Stimulated activated CD4-positive, alpha-beta T cell treated with anti-CD3 and anti-CD28 coated beads, Interleukin-12 subunit alpha, Interleukin-12 subunit beta, amount 100 ng/mL, for 4 hours (primary cell): ENCODE results near the gene RAVER1.
"Not testable (repeated sequence)": the region's sequence is repeated elsewhere in the genome, so short reads cannot be mapped to it uniquely, and the experiment has no call there.

Experiments used
- DNase-seq: peaks from one replicate; pipeline ENCODE4 v3.0.0-alpha.2; 2020

Gene RAVER1

GRCh38 chr19:10289167-10289835 is 44.0 kb downstream of the RAVER1 start:
- DNase-seq, result peak; percentile 70

DNA sequence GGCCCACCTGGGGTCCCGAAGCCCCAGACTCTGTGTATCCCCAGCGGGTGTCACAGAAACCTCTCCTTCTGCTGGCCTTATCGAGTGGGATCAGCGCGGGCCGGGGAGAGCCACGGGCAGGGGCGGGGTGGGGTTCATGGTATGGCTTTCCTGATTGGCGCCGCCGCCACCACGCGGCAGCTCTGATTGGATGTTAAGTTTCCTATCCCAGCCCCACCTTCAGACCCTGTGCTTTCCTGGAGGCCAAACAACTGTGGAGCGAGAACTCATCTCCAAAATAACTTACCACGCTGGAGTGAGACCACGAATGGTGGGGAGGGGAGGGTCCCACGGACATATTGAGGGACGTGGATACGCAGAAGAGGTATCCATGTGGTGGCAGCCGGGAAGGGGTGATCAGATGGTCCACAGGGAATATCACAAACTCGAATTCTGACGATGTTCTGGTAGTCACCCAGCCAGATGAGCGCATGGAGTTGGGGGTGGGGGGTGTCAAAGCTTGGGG is 44.6 kb downstream of the RAVER1 start:
- peak; percentile 39 for DNase-seq

DNA sequence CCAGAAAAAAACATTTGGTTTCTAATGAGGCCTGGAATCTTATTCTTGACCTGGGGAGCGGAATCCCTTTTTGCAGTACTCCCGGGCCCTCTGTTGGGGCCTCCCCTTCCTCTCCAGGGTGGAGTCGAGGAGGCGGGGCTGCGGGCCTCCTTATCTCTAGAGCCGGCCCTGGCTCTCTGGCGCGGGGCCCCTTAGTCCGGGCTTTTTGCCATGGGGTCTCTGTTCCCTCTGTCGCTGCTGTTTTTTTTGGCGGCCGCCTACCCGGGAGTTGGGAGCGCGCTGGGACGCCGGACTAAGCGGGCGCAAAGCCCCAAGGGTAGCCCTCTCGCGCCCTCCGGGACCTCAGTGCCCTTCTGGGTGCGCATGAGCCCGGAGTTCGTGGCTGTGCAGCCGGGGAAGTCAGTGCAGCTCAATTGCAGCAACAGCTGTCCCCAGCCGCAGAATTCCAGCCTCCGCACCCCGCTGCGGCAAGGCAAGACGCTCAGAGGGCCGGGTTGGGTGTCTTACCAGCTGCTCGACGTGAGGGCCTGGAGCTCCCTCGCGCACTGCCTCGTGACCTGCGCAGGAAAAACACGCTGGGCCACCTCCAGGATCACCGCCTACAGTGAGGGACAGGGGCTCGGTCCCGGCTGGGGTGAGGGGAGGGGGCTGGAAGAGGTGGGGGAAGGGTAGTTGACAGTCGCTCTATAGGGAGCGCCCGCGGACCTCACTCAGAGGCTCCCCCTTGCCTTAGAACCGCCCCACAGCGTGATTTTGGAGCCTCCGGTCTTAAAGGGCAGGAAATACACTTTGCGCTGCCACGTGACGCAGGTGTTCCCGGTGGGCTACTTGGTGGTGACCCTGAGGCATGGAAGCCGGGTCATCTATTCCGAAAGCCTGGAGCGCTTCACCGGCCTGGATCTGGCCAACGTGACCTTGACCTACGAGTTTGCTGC is 46.3 kb downstream of the RAVER1 start, which contains the start of gene ICAM4:
ICAM4 (plus strand) TSS at position 153 of the 935 bp plus-strand sequence; CDS start at position 211, 58 bp downstream.
- peak; percentile 40 for DNase-seq

DNA sequence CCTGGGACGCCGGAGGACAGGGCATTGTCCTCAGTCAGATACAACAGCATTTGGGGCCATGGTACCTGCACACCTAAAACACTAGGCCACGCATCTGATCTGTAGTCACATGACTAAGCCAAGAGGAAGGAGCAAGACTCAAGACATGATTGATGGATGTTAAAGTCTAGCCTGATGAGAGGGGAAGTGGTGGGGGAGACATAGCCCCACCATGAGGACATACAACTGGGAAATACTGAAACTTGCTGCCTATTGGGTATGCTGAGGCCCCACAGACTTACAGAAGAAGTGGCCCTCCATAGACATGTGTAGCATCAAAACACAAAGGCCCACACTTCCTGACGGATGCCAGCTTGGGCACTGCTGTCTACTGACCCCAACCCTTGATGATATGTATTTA is 47.9 kb downstream of the RAVER1 start:
- DNase-seq, result no peak

DNA sequence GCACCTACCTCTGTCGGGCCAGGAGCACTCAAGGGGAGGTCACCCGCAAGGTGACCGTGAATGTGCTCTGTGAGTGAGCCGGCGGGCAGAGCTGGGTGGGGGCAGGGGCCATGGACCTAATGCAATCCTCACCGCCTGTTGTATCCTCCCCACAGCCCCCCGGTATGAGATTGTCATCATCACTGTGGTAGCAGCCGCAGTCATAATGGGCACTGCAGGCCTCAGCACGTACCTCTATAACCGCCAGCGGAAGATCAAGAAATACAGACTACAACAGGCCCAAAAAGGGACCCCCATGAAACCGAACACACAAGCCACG is 48.4 kb downstream of the RAVER1 start:
- no peak for DNase-seq

GRCh38 chr19:10284065-10284959 is 49.0 kb downstream of the RAVER1 start:
- DNase-seq, result no peak

DNA sequence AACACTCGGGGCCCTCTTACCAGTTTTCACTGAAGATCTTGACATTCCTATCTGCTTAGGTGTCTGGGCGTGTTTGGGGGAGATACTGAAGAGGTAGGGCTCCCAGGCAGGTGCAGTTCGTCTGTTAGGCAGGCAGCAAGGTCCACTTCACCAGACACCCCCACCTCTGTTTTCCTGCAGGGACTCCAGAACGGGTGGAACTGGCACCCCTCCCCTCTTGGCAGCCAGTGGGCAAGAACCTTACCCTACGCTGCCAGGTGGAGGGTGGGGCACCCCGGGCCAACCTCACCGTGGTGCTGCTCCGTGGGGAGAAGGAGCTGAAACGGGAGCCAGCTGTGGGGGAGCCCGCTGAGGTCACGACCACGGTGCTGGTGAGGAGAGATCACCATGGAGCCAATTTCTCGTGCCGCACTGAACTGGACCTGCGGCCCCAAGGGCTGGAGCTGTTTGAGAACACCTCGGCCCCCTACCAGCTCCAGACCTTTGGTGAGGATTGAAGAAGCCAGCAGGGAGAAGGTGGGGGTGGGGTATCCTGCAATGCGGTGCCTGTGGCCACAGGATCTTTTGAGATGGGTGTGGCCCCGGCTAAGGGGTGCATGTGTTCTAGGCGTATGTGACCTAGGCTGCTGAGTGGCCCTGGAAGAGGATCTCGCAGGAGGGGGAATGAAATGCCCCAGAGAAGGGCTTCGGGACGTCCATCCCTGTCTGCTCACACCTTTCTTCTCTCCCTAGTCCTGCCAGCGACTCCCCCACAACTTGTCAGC is 49.8 kb downstream of the RAVER1 start:
- DNase-seq, result no peak

DNA sequence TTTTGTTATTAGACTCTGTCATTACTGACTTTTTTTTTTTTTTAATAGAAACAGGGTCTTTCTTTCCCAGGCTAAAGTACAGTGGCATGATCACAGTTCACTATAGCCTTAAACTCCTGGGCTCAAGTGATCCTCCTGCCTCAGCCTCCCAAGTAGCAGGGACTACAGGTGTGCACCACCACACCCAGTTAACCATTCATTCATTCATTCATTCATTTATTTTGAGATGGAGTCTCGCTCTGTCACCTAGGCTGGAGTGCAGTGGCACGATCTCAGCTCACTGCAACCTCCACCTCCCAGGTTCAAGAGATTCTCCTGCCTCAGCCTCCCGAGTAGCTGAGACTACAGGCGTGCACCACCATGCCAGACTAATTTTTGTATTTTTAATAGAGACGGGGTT is 51.3 kb downstream of the RAVER1 start:
- not testable (repeated sequence) for DNase-seq

- no peak for DNase-seq
Observed at GRCh38 chr19:10279737-10280442, 53.4 kb downstream of the RAVER1 start.

- no peak for DNase-seq
Observed at GRCh38 chr19:10278935-10279334, 54.4 kb downstream of the RAVER1 start.

- no peak for DNase-seq
Observed at GRCh38 chr19:10277795-10278589, 55.3 kb downstream of the RAVER1 start.

DNA sequence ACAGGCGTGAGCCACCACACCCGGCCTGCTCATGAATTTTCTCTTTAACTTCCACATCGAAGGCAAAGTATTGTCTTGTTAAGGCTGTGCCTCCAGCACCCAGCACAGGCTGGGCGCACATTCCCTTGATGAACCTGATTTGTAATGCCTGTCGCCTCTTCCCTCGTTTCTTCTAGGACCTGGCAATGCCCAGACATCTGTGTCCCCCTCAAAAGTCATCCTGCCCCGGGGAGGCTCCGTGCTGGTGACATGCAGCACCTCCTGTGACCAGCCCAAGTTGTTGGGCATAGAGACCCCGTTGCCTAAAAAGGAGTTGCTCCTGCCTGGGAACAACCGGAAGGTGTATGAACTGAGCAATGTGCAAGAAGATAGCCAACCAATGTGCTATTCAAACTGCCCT is 58.7 kb downstream of the RAVER1 start:
- no peak for DNase-seq

DNA sequence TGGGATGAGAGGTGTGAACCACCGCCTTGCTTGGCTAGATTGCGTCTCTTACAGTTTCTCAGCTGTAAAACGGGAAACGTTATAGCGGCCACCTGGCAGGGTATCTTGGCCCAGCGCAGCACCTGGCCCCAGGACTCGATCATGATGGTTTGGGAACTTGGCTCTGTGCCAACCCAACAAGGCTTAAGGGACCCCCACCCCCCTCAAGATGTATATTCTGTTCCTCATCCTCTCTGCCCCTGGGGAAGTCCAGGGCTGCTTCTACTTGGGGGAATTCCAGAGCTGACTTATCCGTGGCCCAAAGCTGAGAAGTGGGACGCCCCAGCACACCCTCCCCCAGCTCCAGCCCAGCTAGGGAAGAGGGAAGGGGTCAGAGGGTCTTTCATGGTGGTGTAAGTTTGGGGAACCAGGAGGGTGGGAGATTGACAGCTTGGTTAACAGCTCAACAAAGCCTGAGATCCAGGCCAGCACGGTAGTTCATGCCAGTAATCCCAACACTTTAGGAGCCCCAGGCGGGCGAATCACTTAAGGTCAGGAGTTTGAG is 61.7 kb downstream of the RAVER1 start:
- no peak for DNase-seq

DNA sequence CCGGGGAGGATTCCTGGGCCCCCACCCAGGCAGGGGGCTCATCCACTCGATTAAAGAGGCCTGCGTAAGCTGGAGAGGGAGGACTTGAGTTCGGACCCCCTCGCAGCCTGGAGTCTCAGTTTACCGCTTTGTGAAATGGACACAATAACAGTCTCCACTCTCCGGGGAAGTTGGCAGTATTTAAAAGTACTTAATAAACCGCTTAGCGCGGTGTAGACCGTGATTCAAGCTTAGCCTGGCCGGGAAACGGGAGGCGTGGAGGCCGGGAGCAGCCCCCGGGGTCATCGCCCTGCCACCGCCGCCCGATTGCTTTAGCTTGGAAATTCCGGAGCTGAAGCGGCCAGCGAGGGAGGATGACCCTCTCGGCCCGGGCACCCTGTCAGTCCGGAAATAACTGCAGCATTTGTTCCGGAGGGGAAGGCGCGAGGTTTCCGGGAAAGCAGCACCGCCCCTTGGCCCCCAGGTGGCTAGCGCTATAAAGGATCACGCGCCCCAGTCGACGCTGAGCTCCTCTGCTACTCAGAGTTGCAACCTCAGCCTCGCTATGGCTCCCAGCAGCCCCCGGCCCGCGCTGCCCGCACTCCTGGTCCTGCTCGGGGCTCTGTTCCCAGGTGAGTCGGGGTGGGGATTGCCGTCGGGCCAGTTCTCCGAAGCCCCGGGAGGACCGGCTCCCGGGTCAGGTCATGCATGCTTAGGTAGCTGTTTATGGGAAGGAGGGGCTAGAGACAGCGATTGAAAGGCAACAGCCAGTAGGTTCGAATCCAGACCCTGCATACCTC is 62.5 kb downstream of the RAVER1 start, which contains the start of gene ICAM1:
ICAM1 (plus strand) TSS at position 505 of the 779 bp plus-strand sequence; CDS start at position 545, 40 bp downstream.
- DNase-seq, result peak; percentile 65

DNA sequence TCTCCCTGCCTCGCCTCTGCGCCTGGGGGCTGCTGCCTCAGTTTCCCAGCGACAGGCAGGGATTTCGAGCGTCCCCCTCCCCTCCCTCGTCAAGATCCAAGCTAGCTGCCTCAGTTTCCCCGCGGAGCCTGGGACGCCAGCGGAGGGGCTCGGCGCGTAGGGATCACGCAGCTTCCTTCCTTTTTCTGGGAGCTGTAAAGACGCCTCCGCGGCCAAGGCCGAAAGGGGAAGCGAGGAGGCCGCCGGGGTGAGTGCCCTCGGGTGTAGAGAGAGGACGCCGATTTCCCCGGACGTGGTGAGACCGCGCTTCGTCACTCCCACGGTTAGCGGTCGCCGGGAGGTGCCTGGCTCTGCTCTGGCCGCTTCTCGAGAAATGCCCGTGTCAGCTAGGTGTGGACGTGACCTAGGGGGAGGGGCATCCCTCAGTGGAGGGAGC is 63.1 kb downstream of the RAVER1 start:
- peak; percentile 56 for DNase-seq

GRCh38 chr19:10269333-10270179 is 63.8 kb downstream of the RAVER1 start:
- peak; percentile 88 for DNase-seq

DNA sequence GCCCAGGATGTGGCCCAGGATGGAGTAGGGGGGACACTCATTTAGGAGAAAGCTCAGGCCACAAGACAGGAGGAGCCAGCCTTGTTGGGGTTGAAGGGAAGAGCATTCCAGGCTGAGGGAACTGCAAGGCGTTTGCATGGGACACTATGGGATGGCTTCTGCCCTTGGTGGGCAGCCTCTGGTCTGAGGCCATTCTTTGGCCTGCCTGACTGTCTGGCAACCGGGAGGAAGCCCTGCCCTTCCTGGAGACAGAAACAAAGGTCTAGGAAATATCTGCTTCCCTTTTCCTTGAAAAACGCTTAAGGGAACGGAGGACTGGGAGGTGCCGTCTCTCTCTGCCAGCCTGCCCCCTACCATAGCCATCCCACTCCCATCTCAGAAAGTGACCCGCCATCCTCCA is 65.3 kb downstream of the RAVER1 start:
- DNase-seq, result no peak

GRCh38 chr19:10266706-10267105 is 66.6 kb downstream of the RAVER1 start:
- no peak for DNase-seq
